ENCODE data around the gene GATAD2A. TPM values are rescaled to one million over a fixed set of nuclear protein-coding genes. Genes with fewer than 3 reads are reported as not detected.

GATAD2A gene
- total RNA-seq, 1 donor = 66.5 TPM

- H3K27me3 ChIP-seq (ENCODE audit: insufficient read depth, low read length) = peaks cover 16% of the 10 kb centered on the region
Observed at GRCh38 chr19:19535311-19536191, 130.1 kb downstream of the GATAD2A start.

GRCh38 chr19:19537075-19538048 is 131.9 kb downstream of the GATAD2A start:
- peaks cover 28% of the 10 kb centered on the region for H3K4me1 ChIP-seq (ENCODE audit: insufficient read depth, low read length)
- H3K4me3 ChIP-seq (ENCODE audit: low read length) = no peak overlapping the region
- no peaks in the 10 kb centered on the region for H3K9me3 ChIP-seq (ENCODE audit: low read depth, low read length)
- peaks cover 16% of the 10 kb centered on the region for H3K27me3 ChIP-seq (ENCODE audit: insufficient read depth, low read length)

More at GRCh38 chr19:19535311-19536191, 130.1 kb downstream of the GATAD2A start:
- no peak overlapping the region for H3K4me3 ChIP-seq (ENCODE audit: low read length)
- no peaks in the 10 kb centered on the region for H3K9me3 ChIP-seq (ENCODE audit: low read depth, low read length)
- peaks cover 14% of the 10 kb centered on the region for H3K4me1 ChIP-seq (ENCODE audit: insufficient read depth, low read length)

GRCh38 chr19:19538061-19538784 is 132.7 kb downstream of the GATAD2A start, which contains the start of gene CILP2:
Gene CILP2 (plus strand): TSS chr19:19538265. CDS start chr19:19538350, 85 bp downstream.
- Histone ChIP-seq H3K4me1 (ENCODE audit: insufficient read depth, low read length) (peaks cover 31% of the 10 kb centered on the region), H3K4me3 (ENCODE audit: low read length) (no peak within 1 kb of the TSS), H3K27me3 (ENCODE audit: insufficient read depth, low read length) (peaks cover 16% of the 10 kb centered on the region), H3K9me3 (ENCODE audit: low read depth, low read length) (no peaks in the 10 kb centered on the region)

- peaks cover 31% of the 10 kb centered on the region for H3K4me1 ChIP-seq (ENCODE audit: insufficient read depth, low read length)
- H3K9me3 ChIP-seq (ENCODE audit: low read depth, low read length) = no peaks in the 10 kb centered on the region
- H3K4me3 ChIP-seq (ENCODE audit: low read length) = no peak overlapping the region
- peaks cover 16% of the 10 kb centered on the region for H3K27me3 ChIP-seq (ENCODE audit: insufficient read depth, low read length)
Observed at GRCh38 chr19:19538785-19539166, 133.3 kb downstream of the GATAD2A start.

DNA sequence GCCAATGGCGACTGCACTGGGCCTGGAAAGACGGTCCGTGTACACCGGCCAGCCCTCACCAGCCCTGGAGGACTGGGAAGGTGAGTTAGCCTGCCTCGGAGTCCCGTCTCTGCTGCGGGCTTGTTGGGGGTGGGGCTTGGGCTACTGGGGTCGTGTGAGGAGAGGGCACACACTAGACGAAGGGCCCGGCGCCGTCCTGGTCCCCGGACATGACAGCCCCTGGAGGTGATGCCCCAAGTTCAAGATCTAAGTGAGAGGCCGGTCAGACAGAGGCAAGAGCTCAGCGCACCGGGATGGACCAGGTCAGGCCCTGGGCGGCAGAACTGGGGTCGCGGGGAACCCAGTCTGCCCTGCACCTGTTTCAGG is 134.2 kb downstream of the GATAD2A start:
- peaks cover 16% of the 10 kb centered on the region for H3K27me3 ChIP-seq (ENCODE audit: insufficient read depth, low read length)
- peaks cover 31% of the 10 kb centered on the region for H3K4me1 ChIP-seq (ENCODE audit: insufficient read depth, low read length)
- H3K9me3 ChIP-seq (ENCODE audit: low read depth, low read length) = no peaks in the 10 kb centered on the region
- H3K4me3 ChIP-seq (ENCODE audit: low read length) = no peak overlapping the region

GRCh38 chr19:19540064-19540714 is 134.7 kb downstream of the GATAD2A start:
- H3K4me1 ChIP-seq (ENCODE audit: insufficient read depth, low read length) = peaks cover 31% of the 10 kb centered on the region
- no peak overlapping the region for H3K4me3 ChIP-seq (ENCODE audit: low read length)
- peaks cover 16% of the 10 kb centered on the region for H3K27me3 ChIP-seq (ENCODE audit: insufficient read depth, low read length)
- H3K9me3 ChIP-seq (ENCODE audit: low read depth, low read length) = no peaks in the 10 kb centered on the region

- Histone ChIP-seq H3K4me3 (ENCODE audit: low read length) (peak overlapping the region; percentile 6), H3K9me3 (ENCODE audit: low read depth, low read length) (no peaks in the 10 kb centered on the region), H3K27me3 (ENCODE audit: insufficient read depth, low read length) (peaks cover 16% of the 10 kb centered on the region), H3K4me1 (ENCODE audit: insufficient read depth, low read length) (peaks cover 31% of the 10 kb centered on the region)
Observed at GRCh38 chr19:19540715-19541515, 135.4 kb downstream of the GATAD2A start.

- Histone ChIP-seq H3K4me1 (ENCODE audit: insufficient read depth, low read length) (peaks cover 31% of the 10 kb centered on the region), H3K27me3 (ENCODE audit: insufficient read depth, low read length) (peaks cover 16% of the 10 kb centered on the region), H3K4me3 (ENCODE audit: low read length) (no peak overlapping the region), H3K9me3 (ENCODE audit: low read depth, low read length) (no peaks in the 10 kb centered on the region)
Observed at GRCh38 chr19:19541616-19542015, 136.1 kb downstream of the GATAD2A start.

- peaks cover 16% of the 10 kb centered on the region for H3K27me3 ChIP-seq (ENCODE audit: insufficient read depth, low read length)
- no peaks in the 10 kb centered on the region for H3K9me3 ChIP-seq (ENCODE audit: low read depth, low read length)
- H3K4me3 ChIP-seq (ENCODE audit: low read length) = no peak overlapping the region
- H3K4me1 ChIP-seq (ENCODE audit: insufficient read depth, low read length) = peaks cover 31% of the 10 kb centered on the region
Observed at GRCh38 chr19:19542507-19542906, 137.0 kb downstream of the GATAD2A start.

DNA sequence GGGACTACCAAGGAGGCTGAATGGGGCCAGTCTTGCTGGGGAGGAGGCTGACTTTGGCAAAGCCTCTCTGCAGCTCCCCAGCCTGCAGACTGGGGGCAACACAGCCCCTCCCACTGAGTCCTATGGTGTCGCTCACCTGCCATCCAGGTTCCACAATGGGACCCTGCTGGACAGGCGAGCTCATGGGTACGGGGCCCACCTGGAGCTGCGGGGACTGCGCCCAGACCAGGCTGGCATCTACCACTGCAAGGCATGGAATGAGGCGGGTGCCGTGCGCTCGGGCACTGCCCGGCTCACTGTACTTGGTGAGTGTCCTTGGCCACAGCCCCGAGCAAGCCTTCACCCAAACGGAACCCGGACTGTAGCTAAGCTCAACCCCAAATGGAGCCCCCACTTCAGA is 137.6 kb downstream of the GATAD2A start:
- Histone ChIP-seq H3K4me3 (ENCODE audit: low read length) (no peak overlapping the region), H3K27me3 (ENCODE audit: insufficient read depth, low read length) (peaks cover 15% of the 10 kb centered on the region), H3K4me1 (ENCODE audit: insufficient read depth, low read length) (peaks cover 28% of the 10 kb centered on the region), H3K9me3 (ENCODE audit: low read depth, low read length) (no peaks in the 10 kb centered on the region)

GRCh38 chr19:19543640-19544039 is 138.2 kb downstream of the GATAD2A start:
- H3K27me3 ChIP-seq (ENCODE audit: insufficient read depth, low read length) = peaks cover 10% of the 10 kb centered on the region
- H3K9me3 ChIP-seq (ENCODE audit: low read depth, low read length) = no peaks in the 10 kb centered on the region
- H3K4me1 ChIP-seq (ENCODE audit: insufficient read depth, low read length) = peaks cover 24% of the 10 kb centered on the region
- no peak overlapping the region for H3K4me3 ChIP-seq (ENCODE audit: low read length)

GRCh38 chr19:19544257-19544953 is 138.9 kb downstream of the GATAD2A start:
- Histone ChIP-seq H3K4me1 (ENCODE audit: insufficient read depth, low read length) (peaks cover 24% of the 10 kb centered on the region), H3K27me3 (ENCODE audit: insufficient read depth, low read length) (peaks cover 7% of the 10 kb centered on the region), H3K9me3 (ENCODE audit: low read depth, low read length) (no peaks in the 10 kb centered on the region), H3K4me3 (ENCODE audit: low read length) (no peak overlapping the region)

DNA sequence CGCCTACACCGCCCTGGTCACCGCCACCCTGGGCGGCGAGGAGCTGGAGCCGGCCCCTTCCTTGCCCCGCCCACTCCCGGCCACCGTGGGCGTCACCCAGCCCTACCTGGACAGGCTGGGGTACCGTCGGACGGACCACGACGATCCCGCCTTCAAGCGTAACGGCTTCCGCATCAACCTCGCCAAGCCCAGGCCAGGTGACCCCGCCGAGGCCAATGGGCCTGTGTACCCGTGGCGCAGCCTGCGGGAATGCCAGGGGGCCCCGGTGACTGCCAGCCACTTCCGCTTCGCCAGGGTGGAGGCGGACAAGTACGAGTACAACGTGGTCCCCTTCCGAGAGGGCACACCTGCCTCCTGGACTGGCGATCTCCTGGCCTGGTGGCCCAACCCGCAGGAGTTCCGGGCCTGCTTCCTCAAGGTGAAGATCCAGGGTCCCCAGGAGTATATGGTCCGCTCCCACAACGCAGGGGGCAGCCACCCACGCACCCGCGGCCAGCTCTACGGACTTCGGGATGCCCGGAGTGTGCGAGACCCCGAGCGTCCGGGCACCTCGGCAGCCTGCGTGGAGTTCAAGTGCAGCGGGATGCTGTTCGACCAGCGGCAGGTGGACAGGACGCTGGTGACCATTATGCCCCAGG is 139.6 kb downstream of the GATAD2A start:
- peaks cover under 1% of the 10 kb centered on the region for H3K27me3 ChIP-seq (ENCODE audit: insufficient read depth, low read length)
- no peaks in the 10 kb centered on the region for H3K9me3 ChIP-seq (ENCODE audit: low read depth, low read length)
- H3K4me3 ChIP-seq (ENCODE audit: low read length) = no peak overlapping the region
- peaks cover 24% of the 10 kb centered on the region for H3K4me1 ChIP-seq (ENCODE audit: insufficient read depth, low read length)

Measured in mononuclear cell (primary cell).